Adrenal gland (tissue), 12 donors: ENCODE results near the gene CATSPER4. TPM values are rescaled to one million over a fixed set of nuclear protein-coding genes. Genes with fewer than 3 reads are reported as not detected.

Source experiments
- DNase-seq, 7 donors: peaks; one replicate each; pipeline ENCODE4 v3.0.0-alpha.2; 2019 to 2020
- H3K27ac ChIP-seq, 5 donors: fragments of 200-600 bp; sonication (generic) in 4 of 5; 1 replicate in 3 of 5; 2 replicates in 2 of 5; pipeline versions ENCODE4 v1.5.1 to v1.8.0; 2016 to 2020; ENCODE audit warnings: mild to moderate bottlenecking in 1 of 5
- H3K27me3 ChIP-seq: fragments of 200-600 bp; 2 replicates; pipeline ENCODE4 v1.8.0; 2021
- H3K36me3 ChIP-seq, 2 donors: fragments of 200-600 bp; replicated peaks in 1 of 2; 1 replicate in 1 of 2; 2 replicates in 1 of 2; pipeline versions ENCODE4 v1.5.1 to v1.8.0; 2018 to 2022
- H3K4me1 ChIP-seq, 2 donors: fragments of 200-600 bp; replicated peaks in 1 of 2; 1 replicate in 1 of 2; 2 replicates in 1 of 2; pipeline versions ENCODE4 v1.5.1 to v1.8.0; 2018 to 2021
- H3K4me3 ChIP-seq, 4 donors: fragments of 200-600 bp; sonication (generic) in 3 of 4; one replicate each; pipeline ENCODE4 v1.5.1; 2016 to 2018
- H3K9me3 ChIP-seq, 3 donors: fragments of 200-600 bp; sonication (generic) in 1 of 3; replicated peaks in 1 of 3; 1 replicate in 2 of 3; 2 replicates in 1 of 3; pipeline versions ENCODE4 v1.5.1 to v1.8.0; 2016 to 2021
- POLR2A ChIP-seq, 2 donors: fragments of 450-650 bp; IDR thresholded peaks; one replicate each; pipeline ENCODE4 v1.6.1; 2017; ENCODE audit warnings: antibody characterized with exemption in 2 of 2, mild to moderate bottlenecking in 2 of 2, moderate library complexity in 1 of 2
- WGBS, 4 donors: extraction: QIAGEN DNeasy Blood & Tissue Kit in 2 of 4; methylation state at CpG; one replicate each; pipeline versions ENCODE4 v1.1.5 to v1.1.7; 2013 to 2017; 5-methylcytosine and 5-hydroxymethylcytosine counted together
- intact Hi-C, 2 donors: fragments of 100-400 bp; cut with DNase I; formaldehyde crosslinking; loops; one replicate each; pipeline versions ENCODE4 v1.14.1 to v1.15.0; 2022 to 2023
- polyA plus RNA-seq, 3 donors: library from polyadenylated mRNA; stranded (reverse); fragments of 200-250 nt in 2 of 3; fragments of 350-450 nt in 1 of 3; fragmentation: Illumina TruSeq in 1 of 3; extraction: RNeasy Lipid Tissue Mini Kit (QIAGEN cat#74804) in 1 of 3; gene quantifications; one replicate each; pipeline ENCODE4 v1.2.3, GENCODE V29; 2013 to 2014
- total RNA-seq, 9 donors: library from RNA; depleted of rRNA in 4 of 9; stranded (reverse); fragments of >200 nt in 4 of 9; fragments of 120-200 nt in 1 of 9; fragmentation: NEBNext Ultra II Directional in 1 of 9; extraction: Animal tissue kit (Norgen Biotek cat#: 25700) in 1 of 9; gene quantifications; one replicate each; pipeline versions ENCODE4 v1.1.0 to v1.2.4, GENCODE V29; 2013 to 2023
- TF ChIP-seq, protein P1 (sequence below), 6 experiments: fragments of 450-650 bp in 4 of 6; fragments of 200-600 bp in 2 of 6; sonication (generic) in 1 of 6; IDR thresholded peaks; 1 replicate in 5 of 6; 2 replicates in 1 of 6; pipeline versions ENCODE4 v1.5.1 to v1.8.0; 2016 to 2021; ENCODE audit warnings: antibody characterized with exemption in 6 of 6, mild to moderate bottlenecking in 2 of 6, moderate library complexity in 1 of 6
- donor health status: healthy with polysubstance abuse.
- donor health status: Bipolar disorder and iron deficiency.
- donor health status: DM: yes; HTN: yes; CAD: no.
- donor health status: DM: no; HTN: no; CAD: no.
- donor health status: DM: no; HTN: no; CAD: no.
- donor health status: DM: yes; HTN: yes; CAD: no.

The CATSPER4 gene
- total and polyA plus RNA-seq, 12 donors = not detected

DNA sequence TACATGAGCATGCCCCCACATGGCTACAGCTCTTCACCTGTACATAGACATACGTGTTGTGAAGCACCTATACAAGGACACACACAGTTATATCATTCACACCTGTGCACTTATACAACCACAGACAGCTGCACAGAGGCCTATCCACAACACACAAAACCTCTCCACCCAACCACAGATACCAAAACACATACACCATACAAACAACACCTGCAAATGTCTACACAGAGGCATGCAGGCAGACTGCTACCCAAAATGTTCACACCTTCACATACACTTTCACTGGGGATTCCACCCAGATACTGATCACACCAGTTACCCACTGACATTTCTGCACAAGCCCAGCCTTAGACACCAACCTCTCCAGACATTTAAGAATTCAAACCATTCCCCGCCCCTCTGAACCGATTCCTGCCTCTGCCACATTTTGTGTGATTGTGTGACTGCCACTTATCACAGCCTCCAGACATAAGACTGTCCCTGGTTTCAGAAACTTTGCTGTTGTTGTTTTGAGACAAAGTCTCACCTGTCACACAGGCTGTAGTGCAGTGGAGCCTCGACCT lies 23.6 kb upstream of the CATSPER4 start:
- no peak for DNase-seq
- TF ChIP-seq, protein P1, sequence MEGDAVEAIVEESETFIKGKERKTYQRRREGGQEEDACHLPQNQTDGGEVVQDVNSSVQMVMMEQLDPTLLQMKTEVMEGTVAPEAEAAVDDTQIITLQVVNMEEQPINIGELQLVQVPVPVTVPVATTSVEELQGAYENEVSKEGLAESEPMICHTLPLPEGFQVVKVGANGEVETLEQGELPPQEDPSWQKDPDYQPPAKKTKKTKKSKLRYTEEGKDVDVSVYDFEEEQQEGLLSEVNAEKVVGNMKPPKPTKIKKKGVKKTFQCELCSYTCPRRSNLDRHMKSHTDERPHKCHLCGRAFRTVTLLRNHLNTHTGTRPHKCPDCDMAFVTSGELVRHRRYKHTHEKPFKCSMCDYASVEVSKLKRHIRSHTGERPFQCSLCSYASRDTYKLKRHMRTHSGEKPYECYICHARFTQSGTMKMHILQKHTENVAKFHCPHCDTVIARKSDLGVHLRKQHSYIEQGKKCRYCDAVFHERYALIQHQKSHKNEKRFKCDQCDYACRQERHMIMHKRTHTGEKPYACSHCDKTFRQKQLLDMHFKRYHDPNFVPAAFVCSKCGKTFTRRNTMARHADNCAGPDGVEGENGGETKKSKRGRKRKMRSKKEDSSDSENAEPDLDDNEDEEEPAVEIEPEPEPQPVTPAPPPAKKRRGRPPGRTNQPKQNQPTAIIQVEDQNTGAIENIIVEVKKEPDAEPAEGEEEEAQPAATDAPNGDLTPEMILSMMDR (IDR thresholded peaks at IDR 0.05) = no peak
- TF ChIP-seq POLR2A (IDR thresholded peaks at IDR 0.05) = no peak
- intact Hi-C loops = loop anchor here (5.0 to 10.0 kb wide), 3 partner anchors 66 to 156 kb away; partner anchors contain the start of gene CEP85 (in 1 of the 2)
- WGBS, 4 donors = 85 to 98% (median 92%) methylated on average over 3 to 4 of the region's 4 CpGs
- H3K4me3 ChIP-seq = no peak overlapping the region
- peaks cover 11 to 23% of the 10 kb centered on the region in 2 donors for H3K4me1 ChIP-seq
- no peaks in the 10 kb centered on the region for H3K9me3 ChIP-seq
- H3K36me3 ChIP-seq = no peaks in the 10 kb centered on the region
- H3K27me3 ChIP-seq = no peaks in the 10 kb centered on the region
- H3K27ac ChIP-seq = no peak overlapping the region

DNA sequence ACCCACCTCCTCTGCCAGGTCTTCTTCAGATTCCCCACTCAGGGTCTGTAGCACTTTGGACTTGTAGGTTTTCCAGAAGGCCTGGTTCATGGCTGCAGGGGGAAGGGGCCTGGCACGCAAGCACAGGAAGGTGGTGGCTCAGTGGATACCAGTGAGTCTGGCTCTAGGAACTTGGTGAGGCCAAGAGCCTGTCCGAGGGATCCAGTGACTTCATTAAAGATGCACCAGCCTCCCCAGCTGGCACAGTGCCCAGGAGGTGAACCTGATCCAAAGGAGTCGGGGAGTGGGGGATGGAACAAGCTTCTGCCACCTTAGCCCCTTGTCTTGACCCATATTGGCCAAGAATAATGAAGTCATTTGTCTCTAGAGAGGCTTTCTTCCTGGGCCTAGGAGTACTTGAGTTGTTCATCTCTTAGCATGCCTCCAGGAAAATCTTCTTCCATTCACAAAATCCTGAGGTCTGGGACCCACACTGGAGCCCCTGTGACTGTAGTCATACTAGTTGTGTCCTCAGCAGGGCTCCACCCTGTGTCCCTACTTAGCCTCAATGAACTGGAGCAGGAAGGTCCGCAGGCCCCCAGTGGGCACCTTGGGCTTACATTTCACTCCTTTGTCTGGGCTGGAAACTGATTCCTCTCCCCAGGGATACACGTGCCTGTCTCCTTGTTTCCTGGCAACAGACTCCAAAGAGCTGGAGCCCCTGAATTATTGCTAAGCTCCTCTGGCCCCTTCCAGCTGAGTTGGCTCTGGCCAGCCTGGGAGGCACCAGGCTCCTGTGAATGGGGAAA lies 21.8 kb upstream of the CATSPER4 start, which contains the start of gene C1orf232:
Gene C1orf232 (minus strand): TSS at position 554 of the 788 bp plus-strand sequence. CDS start 464 bp downstream, at position 90.
- H3K27me3 ChIP-seq = no peaks in the 10 kb centered on the region
- H3K4me3 ChIP-seq = peak within 1 kb of the TSS; percentile 10 to 84 (median 54)
- H3K9me3 ChIP-seq = no peaks in the 10 kb centered on the region
- peak within 1 kb of the TSS in 4 of 5 donors; percentile 33 to 86 (median 68) for H3K27ac ChIP-seq
- peak in 1 of 7 donors; percentile 62 for DNase-seq
- WGBS, 4 donors = 57 to 71% (median 62%) methylated on average over 4 to 5 of the region's 5 CpGs
- intact Hi-C loops = loop anchor here (5.0 to 10.0 kb wide), 3 partner anchors 64 to 154 kb away; partner anchors contain the start of gene CEP85 (in 1 of the 2)
- no peak for TF ChIP-seq POLR2A (IDR thresholded peaks at IDR 0.05)
- TF ChIP-seq, protein P1 (IDR thresholded peaks at IDR 0.05) = no peak
- H3K36me3 ChIP-seq = no peaks in the 10 kb centered on the region
- H3K4me1 ChIP-seq = peaks cover 7 to 18% of the 10 kb centered on the region in 2 donors

DNA sequence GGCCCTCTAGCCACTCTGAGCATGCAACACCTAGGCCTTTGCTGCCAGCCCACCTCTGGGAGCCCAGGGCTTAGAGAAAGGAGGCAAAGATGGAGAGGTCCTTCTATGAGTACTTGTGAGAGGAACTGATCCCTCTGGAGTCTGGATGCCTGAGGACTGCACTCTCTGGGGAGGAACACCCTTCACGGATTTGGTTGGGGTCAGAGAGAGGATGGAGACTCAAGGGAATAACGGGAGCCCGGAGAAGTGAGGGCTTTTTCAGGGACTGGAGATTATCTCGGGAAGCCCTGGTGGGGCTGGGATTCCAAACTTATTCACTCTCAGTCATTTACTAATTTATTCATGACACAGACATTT lies 21.2 kb upstream of the CATSPER4 start:
- H3K27ac ChIP-seq = peak overlapping the region in 2 of 5 donors; percentile 78 to 86
- 29 to 53% (median 39%) methylated on average over 4 of the region's 4 CpGs for whole genome bisulfite sequencing, 4 donors
- peaks cover 7 to 15% of the 10 kb centered on the region in 2 donors for H3K4me1 ChIP-seq
- DNase-seq = no peak
- H3K27me3 ChIP-seq = no peaks in the 10 kb centered on the region
- no peaks in the 10 kb centered on the region for H3K9me3 ChIP-seq
- intact Hi-C loops = loop anchor here (5.0 to 10.0 kb wide), 3 partner anchors 63 to 153 kb away; partner anchors contain the start of gene CEP85 (in 1 of the 2)
- TF ChIP-seq, protein P1 (IDR thresholded peaks at IDR 0.05) = no peak
- no peak for TF ChIP-seq POLR2A (IDR thresholded peaks at IDR 0.05)
- H3K36me3 ChIP-seq = no peaks in the 10 kb centered on the region
- no peak overlapping the region for H3K4me3 ChIP-seq
